Activated naive CD4-positive, alpha-beta T cell treated with anti-CD3 and anti-CD28 coated beads, Interleukin-2, amount 50 U/mL, for 16 hours (primary cell): ENCODE measurements around the gene AGTPBP1.
A peak's percentile ranks its signal among the peaks of the same experiment; 100 is the strongest.
"Not testable (repeated sequence)": the region's sequence is repeated elsewhere in the genome, so short reads cannot be mapped to it uniquely, and the experiment has no call there.

Source experiments
- DNase-seq: peaks from one replicate; pipeline ENCODE4 v3.0.0-alpha.2; 2020

Gene AGTPBP1

GRCh38 chr9:85630676-85631075 lies 111.1 kb downstream of the AGTPBP1 start:
- DNase-seq, result no peak

GRCh38 chr9:85617141-85617670 lies 124.5 kb downstream of the AGTPBP1 start:
- no peak for DNase-seq

GRCh38 chr9:85615792-85616191 lies 126.0 kb downstream of the AGTPBP1 start:
- DNase-seq, result no peak

GRCh38 chr9:85610074-85610860 lies 131.5 kb downstream of the AGTPBP1 start:
- DNase-seq, result peak; percentile 14

- DNase-seq, result no peak
These were observed 135.8 kb downstream of the AGTPBP1 start for GRCh38 chr9:85605905-85606304.

GRCh38 chr9:85603936-85604335 lies 137.8 kb downstream of the AGTPBP1 start:
- no peak for DNase-seq

GRCh38 chr9:85602742-85603141 lies 139.0 kb downstream of the AGTPBP1 start:
- no peak for DNase-seq

- DNase-seq, result no peak
These were observed 141.0 kb downstream of the AGTPBP1 start for GRCh38 chr9:85600675-85601263.

GRCh38 chr9:85599540-85600105 lies 142.1 kb downstream of the AGTPBP1 start:
- no peak for DNase-seq

- DNase-seq, result no peak
These were observed 147.4 kb downstream of the AGTPBP1 start for GRCh38 chr9:85594316-85594715.

GRCh38 chr9:85586684-85587083 lies 155.1 kb downstream of the AGTPBP1 start:
- DNase-seq, result no peak

GRCh38 chr9:85577353-85577952 lies 164.3 kb downstream of the AGTPBP1 start:
- no peak for DNase-seq

- DNase-seq, result no peak
These were observed 165.9 kb downstream of the AGTPBP1 start for GRCh38 chr9:85575868-85576267.

GRCh38 chr9:85573546-85573945 lies 168.2 kb downstream of the AGTPBP1 start:
- not testable (repeated sequence) for DNase-seq

- not testable (repeated sequence) for DNase-seq
These were observed 168.8 kb downstream of the AGTPBP1 start for GRCh38 chr9:85572917-85573316.

- DNase-seq, result no peak
These were observed 171.8 kb downstream of the AGTPBP1 start for GRCh38 chr9:85569988-85570387.

GRCh38 chr9:85559526-85559925 lies 182.2 kb downstream of the AGTPBP1 start:
- DNase-seq, result no peak

GRCh38 chr9:85554349-85554748 lies 187.4 kb downstream of the AGTPBP1 start:
- DNase-seq, result no peak

- no peak for DNase-seq
These were observed 188.3 kb downstream of the AGTPBP1 start for GRCh38 chr9:85553475-85553874.

GRCh38 chr9:85547599-85547998 lies 194.2 kb downstream of the AGTPBP1 start:
- DNase-seq, result no peak

- DNase-seq, result no peak
These were observed 198.6 kb downstream of the AGTPBP1 start for GRCh38 chr9:85543196-85543595.

- DNase-seq, result no peak
These were observed 199.9 kb downstream of the AGTPBP1 start for GRCh38 chr9:85541876-85542275.

- no peak for DNase-seq
These were observed 205.2 kb downstream of the AGTPBP1 start for GRCh38 chr9:85536514-85536913.

GRCh38 chr9:85536076-85536475 lies 205.7 kb downstream of the AGTPBP1 start:
- no peak for DNase-seq
